GM19193 (cell line): Measurements from ENCODE around the gene MAP3K13.

Experiments
- POLR2A ChIP-seq: IDR thresholded peaks from 4 replicates; pipeline ENCODE4 v1.6.1; 2011; ENCODE audit not compliant: insufficient read depth, insufficient read length; ENCODE audit errors: extremely low read depth

The MAP3K13 gene

GRCh38 chr3:185362850-185363661 lies at the start of gene MAP3K13:
MAP3K13 (plus strand) TSS chr3:185363136; CDS start chr3:185428582, 65,446 bp downstream.
- no peak for TF ChIP-seq POLR2A

GRCh38 chr3:185313693-185314246 lies 49.2 kb upstream of the MAP3K13 start:
- no peak for TF ChIP-seq POLR2A

GRCh38 chr3:185316740-185317412 lies 46.1 kb upstream of the MAP3K13 start:
- no peak for TF ChIP-seq POLR2A

GRCh38 chr3:185317674-185318073 lies 45.3 kb upstream of the MAP3K13 start:
- TF ChIP-seq POLR2A: no peak

GRCh38 chr3:185318141-185318540 lies 44.8 kb upstream of the MAP3K13 start:
- no peak for TF ChIP-seq POLR2A

GRCh38 chr3:185319801-185320200 lies 43.1 kb upstream of the MAP3K13 start:
- TF ChIP-seq POLR2A: no peak

GRCh38 chr3:185320949-185321348 lies 42.0 kb upstream of the MAP3K13 start:
- TF ChIP-seq POLR2A: no peak

GRCh38 chr3:185322101-185322719 lies 40.7 kb upstream of the MAP3K13 start:
- no peak for TF ChIP-seq POLR2A

GRCh38 chr3:185325946-185326791 lies 36.8 kb upstream of the MAP3K13 start:
- no peak for TF ChIP-seq POLR2A

GRCh38 chr3:185327062-185327461 lies 35.9 kb upstream of the MAP3K13 start:
- no peak for TF ChIP-seq POLR2A

GRCh38 chr3:185328324-185329004 lies 34.5 kb upstream of the MAP3K13 start:
- no peak for TF ChIP-seq POLR2A

GRCh38 chr3:185330238-185330637 lies 32.7 kb upstream of the MAP3K13 start:
- TF ChIP-seq POLR2A: no peak

GRCh38 chr3:185330644-185331043 lies 32.3 kb upstream of the MAP3K13 start:
- no peak for TF ChIP-seq POLR2A

- no peak for TF ChIP-seq POLR2A
Observed at GRCh38 chr3:185332026-185332735, 30.8 kb upstream of the MAP3K13 start.

GRCh38 chr3:185335799-185336198 lies 27.1 kb upstream of the MAP3K13 start:
- no peak for TF ChIP-seq POLR2A
